ENCODE results near the gene MTTP. TPM values are rescaled to one million over a fixed set of nuclear protein-coding genes. Genes with fewer than 3 reads are reported as not detected.

The MTTP gene
- total and polyA plus RNA-seq, 4 donors, result 0.04 to 0.57 (median 0.25) TPM

GRCh38 chr4:99614491-99614890 is 39.9 kb downstream of the MTTP start:
- peaks cover 3 to 23% (median 6%) of the 10 kb centered on the region in 5 donors for H3K4me1 ChIP-seq (ENCODE audit: control insufficient read depth in 5 of 5, insufficient read depth in 5 of 5, low read length in 5 of 5)
- ATAC-seq (ENCODE audit: insufficient read depth, low FRiP score) (no peak), DNase-seq (no peak)
- no peak overlapping the region for H3K4me3 ChIP-seq
- no peak overlapping the region for H3K9ac ChIP-seq (ENCODE audit: insufficient read depth in 1 of 2, low read length in 2 of 2)
- no peaks in the 10 kb centered on the region for H3K9me3 ChIP-seq (ENCODE audit: control insufficient read depth in 4 of 4, insufficient read depth in 3 of 4, low read length in 3 of 4)
- no peaks in the 10 kb centered on the region for H3K36me3 ChIP-seq (ENCODE audit: control insufficient read depth in 4 of 4, insufficient read depth in 4 of 4, low read length in 4 of 4)
- H3K27ac ChIP-seq (ENCODE audit: low read depth in 1 of 2, low read length in 1 of 2), result no peak overlapping the region
- no peak for TF ChIP-seq CTCF (IDR thresholded peaks at IDR 0.05; ENCODE audit: control extremely low read depth, extremely low read depth)
- no peaks in the 10 kb centered on the region for H3K27me3 ChIP-seq (ENCODE audit: control insufficient read depth in 3 of 3, insufficient read depth in 3 of 3, low read length in 2 of 3)
- WGBS, 2 donors, result 38 to 50% methylated on average over 1 of the region's 1 CpG

- H3K4me3 ChIP-seq, result no peak overlapping the region
- peak; percentile 48 to 83 (median 80) for DNase-seq
- H3K9ac ChIP-seq (ENCODE audit: insufficient read depth in 1 of 2, low read length in 2 of 2), result no peak overlapping the region
- H3K9me3 ChIP-seq (ENCODE audit: control insufficient read depth in 4 of 4, insufficient read depth in 3 of 4, low read length in 3 of 4), result no peaks in the 10 kb centered on the region
- no peak for ATAC-seq (ENCODE audit: insufficient read depth, low FRiP score)
- H3K27ac ChIP-seq (ENCODE audit: low read depth in 1 of 2, low read length in 1 of 2), result peak overlapping the region in 1 of 2 donors; percentile 21
- no peak for TF ChIP-seq CTCF (IDR thresholded peaks at IDR 0.05; ENCODE audit: control extremely low read depth, extremely low read depth)
- no peaks in the 10 kb centered on the region for H3K27me3 ChIP-seq (ENCODE audit: control insufficient read depth in 3 of 3, insufficient read depth in 3 of 3, low read length in 2 of 3)
- no peaks in the 10 kb centered on the region for H3K36me3 ChIP-seq (ENCODE audit: control insufficient read depth in 4 of 4, insufficient read depth in 4 of 4, low read length in 4 of 4)
- WGBS, 2 donors, result 76 to 85% methylated on average over 1 of the region's 1 CpG
- peaks cover 3 to 23% (median 6%) of the 10 kb centered on the region in 5 donors for H3K4me1 ChIP-seq (ENCODE audit: control insufficient read depth in 5 of 5, insufficient read depth in 5 of 5, low read length in 5 of 5)
These were observed 40.7 kb downstream of the MTTP start for GRCh38 chr4:99615170-99615820.

- peaks cover 3 to 27% (median 6%) of the 10 kb centered on the region in 5 donors for H3K4me1 ChIP-seq (ENCODE audit: control insufficient read depth in 5 of 5, insufficient read depth in 5 of 5, low read length in 5 of 5)
- ATAC-seq (ENCODE audit: insufficient read depth, low FRiP score) (no peak), DNase-seq (no peak)
- H3K36me3 ChIP-seq (ENCODE audit: control insufficient read depth in 4 of 4, insufficient read depth in 4 of 4, low read length in 4 of 4), result no peaks in the 10 kb centered on the region
- H3K27ac ChIP-seq (ENCODE audit: low read depth in 1 of 2, low read length in 1 of 2), result no peak overlapping the region
- no peaks in the 10 kb centered on the region for H3K27me3 ChIP-seq (ENCODE audit: control insufficient read depth in 3 of 3, insufficient read depth in 3 of 3, low read length in 2 of 3)
- no peak for TF ChIP-seq CTCF (IDR thresholded peaks at IDR 0.05; ENCODE audit: control extremely low read depth, extremely low read depth)
- H3K9ac ChIP-seq (ENCODE audit: insufficient read depth in 1 of 2, low read length in 2 of 2), result no peak overlapping the region
- no peaks in the 10 kb centered on the region for H3K9me3 ChIP-seq (ENCODE audit: control insufficient read depth in 4 of 4, insufficient read depth in 3 of 4, low read length in 3 of 4)
- no peak overlapping the region for H3K4me3 ChIP-seq
- 81 to 88% methylated on average over 1 of the region's 1 CpG for WGBS, 2 donors
These were observed 42.8 kb downstream of the MTTP start for GRCh38 chr4:99617374-99617773.

- ATAC-seq (ENCODE audit: insufficient read depth, low FRiP score), result no peak
These were observed 47.7 kb downstream of the MTTP start for GRCh38 chr4:99622341-99622740.

More at GRCh38 chr4:99622341-99622740, 47.7 kb downstream of the MTTP start:
- H3K27ac ChIP-seq (ENCODE audit: low read depth in 1 of 2, low read length in 1 of 2), result no peak overlapping the region
- peak in 2 of 3 donors; percentile 60 to 67 for DNase-seq
- TF ChIP-seq CTCF (IDR thresholded peaks at IDR 0.05; ENCODE audit: control extremely low read depth, extremely low read depth), result no peak
- no peaks in the 10 kb centered on the region for H3K36me3 ChIP-seq (ENCODE audit: control insufficient read depth in 4 of 4, insufficient read depth in 4 of 4, low read length in 4 of 4)
- no peaks in the 10 kb centered on the region for H3K9me3 ChIP-seq (ENCODE audit: control insufficient read depth in 4 of 4, insufficient read depth in 3 of 4, low read length in 3 of 4)
- H3K9ac ChIP-seq (ENCODE audit: insufficient read depth in 1 of 2, low read length in 2 of 2), result no peak overlapping the region
- H3K4me3 ChIP-seq, result no peak overlapping the region
- no peaks in the 10 kb centered on the region for H3K27me3 ChIP-seq (ENCODE audit: control insufficient read depth in 3 of 3, insufficient read depth in 3 of 3, low read length in 2 of 3)
- 88 to 90% methylated on average over 1 of the region's 1 CpG for WGBS, 2 donors
- H3K4me1 ChIP-seq (ENCODE audit: control insufficient read depth in 5 of 5, insufficient read depth in 5 of 5, low read length in 5 of 5), result peaks cover 0 to 42% (median 0%) of the 10 kb centered on the region in 5 donors

Measured in lung (tissue), 12 donors.